ENCODE data around the gene SLC38A3.

DNA sequence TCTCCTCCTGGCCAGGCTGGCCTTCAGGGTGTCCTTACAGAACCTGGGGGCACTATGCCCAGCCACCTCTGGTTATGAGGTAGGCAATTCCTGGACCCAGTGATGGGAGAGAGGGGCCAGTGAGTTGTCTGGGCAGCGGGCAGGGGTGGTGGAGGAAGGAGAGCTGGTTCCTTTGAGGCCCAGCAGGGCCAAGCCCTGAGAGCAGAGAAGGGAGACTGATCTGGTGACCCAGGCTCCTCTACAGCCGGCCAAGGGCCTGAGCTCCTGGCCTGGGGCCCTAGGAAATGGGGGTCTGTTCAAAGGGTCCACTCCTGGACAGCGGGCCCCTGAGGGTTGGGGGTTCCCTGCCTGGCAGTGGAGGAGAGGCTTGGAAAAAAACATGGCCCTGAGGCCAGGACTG, 7.9 kb downstream of the SLC38A3 start:
- TF ChIP-seq NR4A1 (CRISPR knock-in tag; IDR thresholded peaks at IDR 0.05) (no peak), NR4A1 (tag; IDR thresholded peaks at IDR 0.05) (no peak), ZNF655 (CRISPR knock-in tag; IDR thresholded peaks at IDR 0.05) (no peak), ZNF766 (CRISPR knock-in tag; conservative IDR thresholded peaks at IDR 0.05) (no peak), ESRRA (IDR thresholded peaks at IDR 0.05; ENCODE audit: borderline replicate concordance, low read depth) (no peak), ZNF165 (CRISPR knock-in tag; IDR thresholded peaks at IDR 0.05; ENCODE audit: borderline replicate concordance) (no peak), MXI1 (IDR thresholded peaks at IDR 0.05; ENCODE audit: low read depth, low read length) (no peak), ZFP36 (IDR thresholded peaks at IDR 0.05; ENCODE audit: low read depth, low read length, partially characterized antibody) (no peak), CTCF (IDR thresholded peaks at IDR 0.05 in 2 of 3, conservative IDR thresholded peaks at IDR 0.05 in 1 of 3; ENCODE audit: insufficient read depth in 2 of 3, low read depth in 1 of 3, low read length in 3 of 3) (no peak), TBL1XR1 (IDR thresholded peaks at IDR 0.05; ENCODE audit: low read length in 2 of 2) (no peak), SMARCE1 (IDR thresholded peaks at IDR 0.05) (no peak), RNF2 (IDR thresholded peaks at IDR 0.05) (no peak), GATA2 (CRISPR knock-in tag; IDR thresholded peaks at IDR 0.05) (no peak)

Measured in K562 (cell line).